Naive thymus-derived CD8-positive, alpha-beta T cell (primary cell): ENCODE measurements around the gene GTF2H3. TPM values are rescaled to one million over a fixed set of nuclear protein-coding genes. Genes with fewer than 3 reads are reported as not detected.
A peak's percentile ranks its signal among the peaks of the same experiment; 100 is the strongest.

Source experiments
- ATAC-seq, 2 donors: fragments of 150-1000 bp; cut with Tn5 transposase in 1 of 2; sonication (Bioruptor Pico), chemical (Tn5 transposase) in 1 of 2; 1 replicate in 1 of 2; 2 replicates in 1 of 2; pipeline ENCODE4 v1.10.0; 2021; ENCODE audit warnings: mild to moderate bottlenecking in 2 of 2, moderate library complexity in 2 of 2
- POLR2A ChIA-PET: fragments of 350-600 bp; sonication (Branson Sonifier 250); formaldehyde crosslinking; loops from one replicate; lab custom pipeline; 2021; ENCODE audit warnings: antibody characterized with exemption; lab: Charles Lee
- DNase-seq, 10 donors: peaks; one replicate each; pipeline versions ENCODE4 v3.0.0 to v3.0.0-alpha.2; 2020 to 2022
- H3K27ac Mint-ChIP-seq, 10 donors: one replicate each; pipeline ENCODE4 v1.8.0; 2020 to 2022; ENCODE audit warnings: mild to moderate bottlenecking in 10 of 10, mixed read lengths in 10 of 10, moderate library complexity in 4 of 10, inconsistent platforms in 1 of 10
- H3K27me3 Mint-ChIP-seq, 5 donors: one replicate each; pipeline ENCODE4 v1.8.0; 2021 to 2022; ENCODE audit warnings: mixed read lengths in 5 of 5
- H3K36me3 Mint-ChIP-seq, 3 donors: one replicate each; pipeline ENCODE4 v1.8.0; 2020 to 2022; ENCODE audit warnings: mixed read lengths in 3 of 3, mild to moderate bottlenecking in 2 of 3, inconsistent platforms in 1 of 3
- H3K4me1 Mint-ChIP-seq, 4 donors: one replicate each; pipeline ENCODE4 v1.8.0; 2021 to 2022; ENCODE audit warnings: mixed read lengths in 4 of 4
- H3K4me3 Mint-ChIP-seq, 10 donors: one replicate each; pipeline ENCODE4 v1.8.0; 2020 to 2022; ENCODE audit warnings: mild to moderate bottlenecking in 10 of 10, mixed read lengths in 10 of 10, moderate library complexity in 6 of 10, inconsistent platforms in 1 of 10
- H3K9me3 Mint-ChIP-seq, 9 donors: one replicate each; pipeline ENCODE4 v1.8.0; 2020 to 2022; ENCODE audit warnings: mixed read lengths in 9 of 9, mild to moderate bottlenecking in 3 of 9, inconsistent platforms in 1 of 9, moderate library complexity in 1 of 9
- polyA plus RNA-seq, 3 donors: library from polyadenylated mRNA; unstranded; fragments of 300-500 nt; fragmentation: Illumina TruSeq; gene quantifications; one replicate each; pipeline ENCODE4 v1.2.3, GENCODE V29; 2021
- total RNA-seq, 8 experiments: library from RNA in 2 of 8; stranded (reverse) in 2 of 8; gene quantifications; one replicate each; pipeline ENCODE4 v1.2.3 and lab custom pipeline; 2021 to 2026

Gene GTF2H3
- total and polyA plus RNA-seq, 5 experiments from 2014 or later: 27.5 to 39.9 (median 36.6) TPM

DNA sequence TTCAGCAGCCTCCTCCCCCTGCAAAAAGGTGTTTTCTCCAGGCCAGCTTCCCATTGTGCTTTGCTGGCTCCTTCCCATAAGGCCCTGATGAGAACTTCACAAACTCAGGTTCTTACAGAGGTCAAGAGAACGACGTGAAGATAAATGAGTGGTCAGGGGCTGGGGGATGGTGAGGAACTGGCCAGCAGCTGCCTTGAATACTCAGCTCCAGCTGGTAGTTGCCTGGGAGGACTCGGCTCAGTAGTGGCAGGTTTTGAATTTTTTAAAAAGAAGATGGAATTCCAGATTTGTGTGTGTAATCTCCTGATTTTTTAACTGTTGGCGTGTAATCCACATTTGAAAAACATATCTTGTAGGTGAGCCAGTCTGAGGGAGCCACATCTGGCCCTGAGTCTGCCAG lies 25.9 kb upstream of the GTF2H3 start:
- no peaks in the 10 kb centered on the region for H3K9me3 Mint-ChIP-seq
- no peak overlapping the region for H3K4me3 Mint-ChIP-seq
- no peak for ATAC-seq
- DNase-seq: no peak
- peak overlapping the region in 1 of 10 donors; percentile 43 for H3K27ac Mint-ChIP-seq
- no peaks in the 10 kb centered on the region for H3K27me3 Mint-ChIP-seq
- peaks cover 0 to 77% (median 14%) of the 10 kb centered on the region in 3 donors for H3K36me3 Mint-ChIP-seq
- POLR2A ChIA-PET: interaction anchor here (0.6 kb wide), 1 partner anchor 138 kb away, joined by 5 read pairs; no protein-coding TSS in a partner anchor
- peaks cover 7 to 36% (median 21%) of the 10 kb centered on the region in 4 donors for H3K4me1 Mint-ChIP-seq

- DNase-seq (no peak), ATAC-seq (no peak)
- H3K9me3 Mint-ChIP-seq: no peaks in the 10 kb centered on the region
- no peak overlapping the region for H3K4me3 Mint-ChIP-seq
- no peaks in the 10 kb centered on the region for H3K27me3 Mint-ChIP-seq
- peaks cover 3 to 32% (median 17%) of the 10 kb centered on the region in 4 donors for H3K4me1 Mint-ChIP-seq
- peak overlapping the region in 3 of 10 donors; percentile 33 to 43 (median 36) for H3K27ac Mint-ChIP-seq
- POLR2A ChIA-PET: interaction anchor here (0.6 kb wide), 1 partner anchor 138 kb away, joined by 5 read pairs; no protein-coding TSS in a partner anchor
- H3K36me3 Mint-ChIP-seq: peaks cover 0 to 81% (median 18%) of the 10 kb centered on the region in 3 donors
Observed at GRCh38 chr12:123608182-123608581, 25.4 kb upstream of the GTF2H3 start.

- ATAC-seq (no peak), DNase-seq (no peak)
- POLR2A ChIA-PET: interaction anchor here (0.9 kb wide), 1 partner anchor 11 kb away, joined by 4 read pairs; no protein-coding TSS in a partner anchor
Observed at GRCh38 chr12:123614110-123614509, 19.5 kb upstream of the GTF2H3 start.

GRCh38 chr12:123614531-123614930 lies 19.1 kb upstream of the GTF2H3 start:
- Mint-ChIP-seq H3K36me3 (peaks cover 0 to 93% (median 21%) of the 10 kb centered on the region in 3 donors), H3K4me1 (peaks cover 0 to 6% (median 1%) of the 10 kb centered on the region in 4 donors), H3K27ac (no peak overlapping the region), H3K9me3 (no peaks in the 10 kb centered on the region), H3K4me3 (no peak overlapping the region), H3K27me3 (no peaks in the 10 kb centered on the region)
- ATAC-seq: no peak
- no peak for DNase-seq
- POLR2A ChIA-PET: interaction anchor here (0.9 kb wide), 1 partner anchor 12 kb away, joined by 4 read pairs; no protein-coding TSS in a partner anchor

More at GRCh38 chr12:123614110-123614509, 19.5 kb upstream of the GTF2H3 start:
- Mint-ChIP-seq H3K36me3 (peaks cover 0 to 93% (median 18%) of the 10 kb centered on the region in 3 donors), H3K27ac (peak overlapping the region in 1 of 10 donors; percentile 63), H3K4me3 (no peak overlapping the region), H3K27me3 (no peaks in the 10 kb centered on the region), H3K4me1 (peaks cover 0 to 6% (median 1%) of the 10 kb centered on the region in 4 donors), H3K9me3 (no peaks in the 10 kb centered on the region)

DNA sequence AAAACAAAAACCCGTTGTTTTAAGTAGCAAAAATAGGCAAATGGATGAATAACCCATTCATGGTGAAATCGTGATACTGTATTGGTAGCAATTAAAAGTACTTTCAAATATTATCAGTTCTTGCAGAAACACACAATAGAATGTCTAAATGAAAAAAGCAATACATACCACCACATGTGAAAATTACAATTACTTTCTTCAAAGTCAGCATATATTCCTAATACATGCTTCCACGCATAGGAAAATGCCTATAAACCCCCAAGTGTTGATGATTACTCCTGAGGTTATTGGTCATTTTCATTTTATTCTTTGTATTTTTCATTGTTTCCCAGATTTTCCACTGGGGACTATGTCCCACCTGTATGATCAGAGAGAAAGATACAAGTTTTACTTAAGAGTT lies 16.5 kb upstream of the GTF2H3 start:
- POLR2A ChIA-PET: no interaction called here
- Mint-ChIP-seq H3K27ac (peak overlapping the region in 1 of 10 donors; percentile 52), H3K4me1 (peaks cover 0 to 3% (median 0%) of the 10 kb centered on the region in 4 donors), H3K9me3 (no peaks in the 10 kb centered on the region), H3K4me3 (no peak overlapping the region), H3K27me3 (no peaks in the 10 kb centered on the region), H3K36me3 (peaks cover 6 to 92% (median 21%) of the 10 kb centered on the region in 3 donors)
- no peak for ATAC-seq
- no peak for DNase-seq

GRCh38 chr12:123617580-123617979 lies 16.0 kb upstream of the GTF2H3 start:
- Mint-ChIP-seq H3K27ac (peak overlapping the region in 2 of 10 donors; percentile 40 to 52), H3K27me3 (no peaks in the 10 kb centered on the region), H3K4me3 (no peak overlapping the region), H3K36me3 (peaks cover 6 to 92% (median 19%) of the 10 kb centered on the region in 3 donors), H3K4me1 (peaks cover 0 to 3% (median 0%) of the 10 kb centered on the region in 4 donors), H3K9me3 (no peaks in the 10 kb centered on the region)
- POLR2A ChIA-PET: no interaction called here
- ATAC-seq (no peak), DNase-seq (no peak)

- H3K4me3 Mint-ChIP-seq: no peak overlapping the region
- DNase-seq (no peak), ATAC-seq (no peak)
- peaks cover 0 to 5% (median 2%) of the 10 kb centered on the region in 4 donors for H3K4me1 Mint-ChIP-seq
- no peaks in the 10 kb centered on the region for H3K27me3 Mint-ChIP-seq
- no peak overlapping the region for H3K27ac Mint-ChIP-seq
- peaks cover 7 to 90% (median 27%) of the 10 kb centered on the region in 3 donors for H3K36me3 Mint-ChIP-seq
- no peaks in the 10 kb centered on the region for H3K9me3 Mint-ChIP-seq
- POLR2A ChIA-PET: interaction anchor here (0.8 to 1.3 kb wide), 3 partner anchors 11 to 352 kb away, joined by 3 to 5 read pairs (median 3); partner anchors contain the start of gene DDX55
Observed at GRCh38 chr12:123621101-123621500, 12.5 kb upstream of the GTF2H3 start.

GRCh38 chr12:123621619-123622530 lies 11.8 kb upstream of the GTF2H3 start:
- H3K36me3 Mint-ChIP-seq: peaks cover 13 to 90% (median 31%) of the 10 kb centered on the region in 3 donors
- no peaks in the 10 kb centered on the region for H3K9me3 Mint-ChIP-seq
- H3K27me3 Mint-ChIP-seq: no peaks in the 10 kb centered on the region
- peak overlapping the region in 2 of 10 donors; percentile 20 to 35 for H3K27ac Mint-ChIP-seq
- ATAC-seq: no peak
- POLR2A ChIA-PET: interaction anchor here (0.8 to 1.3 kb wide), 2 partner anchors 10 to 353 kb away, joined by 3 to 5 read pairs; no protein-coding TSS in a partner anchor
- peaks cover 0 to 5% (median 3%) of the 10 kb centered on the region in 4 donors for H3K4me1 Mint-ChIP-seq
- peak overlapping the region in 1 of 10 donors; percentile 45 for H3K4me3 Mint-ChIP-seq
- DNase-seq: no peak

- Mint-ChIP-seq H3K36me3 (peaks cover 5 to 29% (median 10%) of the 10 kb centered on the region in 3 donors), H3K9me3 (no peaks in the 10 kb centered on the region), H3K27ac (peak overlapping the region; percentile 90 to 99 (median 98)), H3K4me3 (peak overlapping the region; percentile 92 to 99 (median 95)), H3K4me1 (peaks cover 23 to 36% (median 34%) of the 10 kb centered on the region in 4 donors), H3K27me3 (no peaks in the 10 kb centered on the region)
- ATAC-seq: no peak
- no peak for DNase-seq
- POLR2A ChIA-PET: interaction anchor here (0.5 to 2.2 kb wide), 4 partner anchors 12 to 401 kb away, joined by 3 to 5 read pairs (median 4); partner anchors contain the start of genes ATP6V0A2, MPHOSPH9 and MTRFR
Observed at GRCh38 chr12:123634142-123634561, 523 bp downstream of the GTF2H3 start.

- no peak for DNase-seq
- Mint-ChIP-seq H3K36me3 (peaks cover 0 to 72% (median 15%) of the 10 kb centered on the region in 3 donors), H3K4me1 (peaks cover 0 to 8% (median 3%) of the 10 kb centered on the region in 4 donors), H3K4me3 (no peak overlapping the region), H3K27ac (peak overlapping the region in 1 of 10 donors; percentile 9), H3K9me3 (no peaks in the 10 kb centered on the region), H3K27me3 (no peaks in the 10 kb centered on the region)
- no peak for ATAC-seq
- POLR2A ChIA-PET: no interaction called here
Observed at GRCh38 chr12:123643911-123644310, 10.3 kb downstream of the GTF2H3 start.

- peaks cover 0 to 6% (median 3%) of the 10 kb centered on the region in 4 donors for H3K4me1 Mint-ChIP-seq
- ATAC-seq (no peak), DNase-seq (no peak)
- no peaks in the 10 kb centered on the region for H3K9me3 Mint-ChIP-seq
- peaks cover 0 to 76% (median 15%) of the 10 kb centered on the region in 3 donors for H3K36me3 Mint-ChIP-seq
- POLR2A ChIA-PET: interaction anchor here (0.8 kb wide), 1 partner anchor 11 kb away, joined by 4 read pairs; no protein-coding TSS in a partner anchor
- H3K4me3 Mint-ChIP-seq: no peak overlapping the region
- no peaks in the 10 kb centered on the region for H3K27me3 Mint-ChIP-seq
- H3K27ac Mint-ChIP-seq: no peak overlapping the region
Observed at GRCh38 chr12:123645380-123645779, 11.8 kb downstream of the GTF2H3 start.

- Mint-ChIP-seq H3K9me3 (no peaks in the 10 kb centered on the region), H3K36me3 (peaks cover 0 to 76% (median 19%) of the 10 kb centered on the region in 3 donors), H3K27me3 (no peaks in the 10 kb centered on the region), H3K4me3 (no peak overlapping the region), H3K4me1 (peaks cover 0 to 6% (median 3%) of the 10 kb centered on the region in 4 donors), H3K27ac (no peak overlapping the region)
- DNase-seq (no peak), ATAC-seq (no peak)
- POLR2A ChIA-PET: interaction anchor here (0.8 kb wide), 1 partner anchor 11 kb away, joined by 4 read pairs; no protein-coding TSS in a partner anchor
Observed at GRCh38 chr12:123645878-123646277, 12.2 kb downstream of the GTF2H3 start.
